ENCODE measurements around the gene KSR2.

- TF ChIP-seq CTCF (IDR thresholded peaks at IDR 0.05) (no peak), POLR2A (IDR thresholded peaks at IDR 0.05) (no peak)
Observed at GRCh38 chr12:117452112-117452511, 516.7 kb downstream of the KSR2 start.
